NCI-H748 treated with DMSO at 0.1 percent for 48 hours (cell line): Measurements from ENCODE around the gene ARHGAP26.

Experiments used
- DNase-seq: peaks from one replicate; lab custom pipeline; 2025; lab: John Stamatoyannopoulos, UW

Gene ARHGAP26

DNA sequence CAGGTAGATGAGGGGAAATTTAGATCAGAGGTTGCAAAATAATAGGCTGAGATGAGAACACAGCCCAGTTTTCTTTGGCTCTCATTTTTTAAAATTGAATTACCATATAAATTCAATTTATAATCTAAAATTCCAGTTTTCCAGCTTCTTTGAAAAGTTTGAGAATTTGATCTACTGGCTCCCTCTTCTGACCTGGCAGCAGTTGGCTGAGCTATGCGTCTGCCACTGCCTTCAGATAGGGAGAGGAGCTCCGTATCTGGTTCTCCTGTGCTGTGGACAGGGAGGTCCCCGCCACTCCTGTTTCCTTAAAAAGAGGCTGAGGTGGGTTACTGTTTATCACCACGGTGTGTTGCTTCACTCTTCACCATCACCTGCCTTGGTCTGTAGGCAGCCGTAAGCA, 103.7 kb downstream of the ARHGAP26 start:
- no peak for DNase-seq

GRCh38 chr5:142874540-142874939, 104.4 kb downstream of the ARHGAP26 start:
- DNase-seq, result no peak

GRCh38 chr5:142875936-142876335, 105.8 kb downstream of the ARHGAP26 start:
- DNase-seq, result no peak

DNA sequence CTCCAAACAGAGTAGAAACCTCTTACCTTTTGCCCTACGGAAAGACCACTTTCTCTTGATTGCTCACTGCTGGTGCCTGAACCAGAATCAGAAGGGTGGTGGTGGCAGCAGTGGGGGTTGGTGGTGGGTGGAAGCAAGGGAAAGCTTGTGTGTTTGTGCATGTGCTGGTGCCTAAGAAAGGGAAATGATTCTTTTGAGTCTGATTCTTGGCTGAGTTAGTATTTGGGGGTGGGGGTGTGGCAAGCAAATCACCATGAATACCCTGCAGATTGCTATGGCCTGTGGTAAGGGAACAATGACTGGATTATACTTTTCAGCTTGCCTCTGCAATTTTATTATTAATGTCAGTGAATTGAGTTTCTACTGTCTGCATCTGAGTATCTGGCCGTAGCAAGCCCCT, 106.6 kb downstream of the ARHGAP26 start:
- DNase-seq, result no peak

GRCh38 chr5:142878111-142878510, 107.9 kb downstream of the ARHGAP26 start:
- DNase-seq, result no peak

DNA sequence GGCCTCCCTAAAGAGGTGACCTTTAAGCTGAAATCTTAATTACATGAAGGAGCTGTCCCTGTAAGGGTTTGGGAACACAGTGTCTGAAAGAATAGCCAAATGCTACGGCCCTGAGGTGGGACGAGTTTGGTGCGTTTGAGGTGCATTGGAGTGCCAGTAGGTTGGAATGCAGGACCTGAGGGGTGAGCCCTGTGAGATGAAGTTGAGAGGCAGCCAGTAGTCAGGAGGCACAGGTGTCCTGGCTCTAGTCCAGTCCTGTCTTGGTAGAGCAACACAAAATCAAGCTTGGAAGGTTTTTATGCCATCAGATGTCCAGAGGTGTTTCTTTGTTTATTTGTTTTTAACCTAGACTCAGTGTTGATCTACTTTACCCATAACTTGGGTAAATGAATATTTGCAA, 108.5 kb downstream of the ARHGAP26 start:
- no peak for DNase-seq

DNA sequence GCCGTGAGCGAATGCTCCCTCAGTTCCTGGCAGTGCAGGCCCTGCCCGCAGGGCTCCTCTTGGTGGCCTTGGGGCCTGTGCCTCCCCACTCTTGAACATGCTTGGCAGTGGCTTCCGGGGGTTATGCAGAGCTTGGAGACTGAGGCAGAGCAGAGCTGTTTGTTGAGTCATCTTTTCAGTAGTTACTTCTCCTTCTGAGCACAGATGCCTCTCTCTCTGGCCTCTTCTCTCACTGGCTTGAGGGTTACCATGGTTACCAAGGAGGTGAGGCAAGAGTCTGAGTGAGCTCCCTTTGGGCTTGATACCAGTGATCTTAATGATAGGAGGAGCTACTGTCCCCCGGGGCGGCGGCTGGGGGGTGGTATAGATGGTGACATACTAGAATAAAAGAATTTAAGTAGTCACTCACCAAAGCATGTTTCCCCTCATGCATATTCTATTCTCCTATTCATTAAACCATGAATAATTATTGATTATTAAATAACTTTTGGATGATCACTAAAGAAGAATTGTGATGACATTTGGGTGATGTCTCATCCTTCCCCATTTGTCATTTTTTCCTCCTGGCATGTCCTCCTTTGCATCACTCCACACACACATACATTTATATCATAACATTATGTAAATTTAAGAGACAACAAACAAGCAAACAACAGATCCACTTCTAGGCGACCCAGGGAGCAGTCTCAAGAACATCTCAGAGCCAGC, 111.1 kb downstream of the ARHGAP26 start:
- no peak for DNase-seq

GRCh38 chr5:142881784-142882126, 111.6 kb downstream of the ARHGAP26 start:
- no peak for DNase-seq

DNA sequence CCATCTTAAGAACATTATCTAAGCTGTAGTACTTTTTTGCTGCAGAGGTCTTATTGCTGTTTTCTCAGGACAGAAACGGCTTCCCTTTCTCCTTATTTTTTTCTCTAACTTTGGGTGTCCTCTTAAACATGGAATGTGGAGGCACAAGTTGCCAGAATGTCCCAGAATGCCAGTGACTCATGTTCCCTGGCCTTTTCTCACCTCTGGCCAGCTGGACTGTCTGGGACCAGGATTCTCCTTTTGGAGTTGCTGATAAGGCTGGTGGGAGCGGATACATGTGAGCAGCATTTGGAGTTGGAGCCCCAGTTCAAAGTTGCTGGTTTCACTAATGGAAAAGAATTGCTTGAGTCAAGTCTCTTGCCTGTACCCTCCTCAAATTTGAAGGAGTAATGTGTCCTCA, 112.8 kb downstream of the ARHGAP26 start:
- DNase-seq, result no peak

GRCh38 chr5:142883438-142883837, 113.3 kb downstream of the ARHGAP26 start:
- DNase-seq, result no peak

DNA sequence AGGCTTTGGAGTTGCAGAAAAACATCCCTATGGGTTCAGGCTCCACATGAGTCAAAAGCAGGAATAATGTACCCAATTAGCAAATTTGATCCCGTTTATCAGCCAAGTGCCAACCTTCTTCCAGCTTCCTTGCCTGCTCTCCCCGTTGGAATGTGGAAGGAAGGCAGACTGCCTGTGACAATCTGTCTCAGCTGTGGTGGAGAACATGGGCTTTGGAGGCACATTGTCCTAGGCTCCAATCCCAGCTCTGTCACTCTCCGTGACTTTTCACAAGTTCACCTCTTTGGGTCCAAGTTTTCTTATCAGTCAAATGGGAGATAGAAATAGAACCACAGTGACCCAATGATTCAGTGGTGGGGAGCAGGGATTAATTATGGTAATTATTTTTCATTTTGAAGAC, 113.9 kb downstream of the ARHGAP26 start:
- no peak for DNase-seq

DNA sequence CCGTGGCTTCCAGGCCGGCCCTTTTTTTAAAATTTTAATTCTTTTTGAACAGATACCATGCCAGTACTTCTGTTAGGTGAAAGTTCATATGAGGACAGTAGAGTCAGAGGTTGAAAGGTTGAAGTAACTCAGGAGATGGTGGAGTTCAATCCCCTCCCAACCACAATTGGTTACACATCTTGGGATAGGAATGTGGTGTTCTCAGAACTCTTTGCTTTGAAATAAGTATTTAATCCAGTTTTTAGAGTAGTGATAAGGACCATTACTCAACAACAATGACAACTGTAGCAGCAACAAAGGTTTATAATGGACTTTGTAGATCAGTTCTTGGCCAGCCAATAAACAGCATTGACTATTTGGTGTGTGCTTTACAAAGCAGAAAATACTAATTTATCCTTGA, 116.0 kb downstream of the ARHGAP26 start:
- DNase-seq, result no peak

DNA sequence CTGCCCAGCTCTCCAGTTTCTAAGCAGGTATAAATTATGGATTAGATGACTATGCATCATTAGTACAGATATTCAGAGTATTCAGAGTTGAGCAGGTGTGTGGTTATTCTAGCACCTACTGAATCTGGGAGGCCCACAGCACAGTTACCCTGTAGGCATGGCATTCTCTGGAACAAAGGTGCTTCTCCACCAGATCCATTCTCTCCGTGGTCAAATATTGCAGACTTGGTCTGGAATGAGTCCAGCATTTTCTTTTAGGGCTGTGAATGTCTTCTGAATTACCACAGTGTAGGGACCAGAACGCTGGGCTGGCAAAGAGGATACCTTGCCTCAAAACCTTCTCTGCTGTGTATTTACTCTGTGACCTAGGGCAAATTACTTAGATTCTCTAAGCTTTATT, 116.8 kb downstream of the ARHGAP26 start:
- DNase-seq, result no peak

- DNase-seq, result peak; percentile 11
Measured at GRCh38 chr5:142888469-142889085, 118.4 kb downstream of the ARHGAP26 start.

DNA sequence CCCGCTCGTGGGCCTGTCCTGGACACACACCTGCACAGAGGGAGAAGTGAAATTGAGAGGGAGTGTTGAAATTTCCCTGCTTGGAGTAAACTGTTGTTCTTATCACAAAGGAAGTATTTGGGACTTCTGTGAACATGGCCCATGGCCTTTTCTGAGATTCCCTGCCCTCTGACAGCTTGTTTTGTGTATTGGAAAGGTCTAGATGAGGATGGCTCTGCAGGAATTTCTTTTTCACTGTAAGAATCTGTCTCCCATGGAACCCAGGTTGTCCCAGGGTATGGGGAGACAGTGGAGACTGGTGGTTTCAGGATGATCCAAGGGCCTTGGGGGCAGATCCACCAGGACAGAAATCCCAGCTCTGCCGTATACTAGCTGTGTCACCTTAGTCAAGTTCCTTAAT, 121.8 kb downstream of the ARHGAP26 start:
- no peak for DNase-seq

DNA sequence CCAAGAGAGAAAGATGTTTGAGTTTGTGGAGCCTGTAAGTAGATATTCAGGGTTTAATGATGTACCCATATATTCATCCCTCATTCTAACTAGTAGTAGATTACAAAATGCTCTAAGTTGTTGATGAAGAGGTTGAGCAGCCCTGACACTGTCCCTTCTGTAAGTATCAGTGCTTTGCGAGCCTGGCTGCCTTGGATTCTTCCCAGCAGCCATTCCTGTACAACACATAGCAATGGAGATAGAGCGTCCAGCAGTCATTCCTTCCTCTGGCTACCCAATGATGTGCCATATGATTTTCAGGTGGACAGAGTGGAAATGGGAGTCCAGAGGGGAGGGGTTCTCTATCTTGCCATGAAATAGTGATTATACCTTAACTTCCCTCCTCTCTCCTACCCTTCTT, 124.1 kb downstream of the ARHGAP26 start:
- no peak for DNase-seq

GRCh38 chr5:142894749-142895148, 124.6 kb downstream of the ARHGAP26 start:
- DNase-seq, result no peak

DNA sequence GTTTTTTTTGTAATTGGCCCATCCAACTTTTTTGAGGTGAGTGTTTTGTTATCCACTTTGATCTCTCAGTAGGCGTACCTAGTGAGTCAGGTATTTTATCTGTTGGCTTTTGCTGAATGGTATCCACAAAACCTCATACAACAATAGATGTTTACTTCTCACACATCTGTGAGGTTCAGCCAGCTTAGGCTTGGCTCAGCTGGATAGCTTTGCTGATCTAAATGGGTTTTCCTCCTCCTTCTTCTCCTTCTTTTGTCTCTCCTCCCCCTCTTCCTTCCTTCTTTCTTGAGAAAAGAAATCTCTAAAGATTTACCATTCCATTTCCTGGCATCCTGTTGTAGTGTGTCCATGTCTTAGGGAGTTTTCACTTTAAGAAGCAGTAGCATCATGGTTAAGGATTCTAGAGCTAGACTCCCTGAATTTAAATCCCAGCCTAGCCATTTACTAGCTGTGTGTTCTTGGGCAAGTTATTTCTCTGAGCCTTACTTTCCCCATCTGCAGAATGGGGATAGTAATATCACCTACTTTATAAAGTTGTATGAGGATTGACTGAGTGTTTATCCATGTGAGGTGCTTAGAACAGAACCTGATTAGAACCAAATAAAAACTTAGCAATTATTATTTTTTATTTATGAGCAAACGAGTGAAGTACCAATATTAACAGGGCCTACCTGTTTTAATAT, 126.3 kb downstream of the ARHGAP26 start:
- no peak for DNase-seq

- DNase-seq, result no peak
Measured at GRCh38 chr5:142897328-142897727, 127.2 kb downstream of the ARHGAP26 start.

DNA sequence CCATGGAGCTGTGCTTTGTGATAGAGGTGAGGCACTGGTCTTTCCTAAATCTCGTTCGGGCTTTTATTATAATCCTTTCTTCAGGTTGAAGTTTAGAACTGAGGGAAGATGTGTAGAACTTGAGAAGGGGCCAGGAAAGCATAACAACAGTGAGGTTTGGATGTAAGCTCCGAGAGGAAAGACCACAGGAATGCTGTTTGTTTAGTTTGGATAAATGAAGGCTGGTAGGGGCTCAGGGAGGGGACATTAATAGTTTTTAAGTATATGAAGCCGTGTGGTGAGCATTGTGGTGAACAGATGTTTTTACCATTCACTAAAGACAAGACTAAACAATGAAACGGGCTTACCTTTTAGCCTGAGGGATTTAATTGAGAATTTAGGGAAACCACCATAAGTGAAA, 130.8 kb downstream of the ARHGAP26 start:
- DNase-seq, result no peak

GRCh38 chr5:142901476-142902185, 131.5 kb downstream of the ARHGAP26 start:
- no peak for DNase-seq

DNA sequence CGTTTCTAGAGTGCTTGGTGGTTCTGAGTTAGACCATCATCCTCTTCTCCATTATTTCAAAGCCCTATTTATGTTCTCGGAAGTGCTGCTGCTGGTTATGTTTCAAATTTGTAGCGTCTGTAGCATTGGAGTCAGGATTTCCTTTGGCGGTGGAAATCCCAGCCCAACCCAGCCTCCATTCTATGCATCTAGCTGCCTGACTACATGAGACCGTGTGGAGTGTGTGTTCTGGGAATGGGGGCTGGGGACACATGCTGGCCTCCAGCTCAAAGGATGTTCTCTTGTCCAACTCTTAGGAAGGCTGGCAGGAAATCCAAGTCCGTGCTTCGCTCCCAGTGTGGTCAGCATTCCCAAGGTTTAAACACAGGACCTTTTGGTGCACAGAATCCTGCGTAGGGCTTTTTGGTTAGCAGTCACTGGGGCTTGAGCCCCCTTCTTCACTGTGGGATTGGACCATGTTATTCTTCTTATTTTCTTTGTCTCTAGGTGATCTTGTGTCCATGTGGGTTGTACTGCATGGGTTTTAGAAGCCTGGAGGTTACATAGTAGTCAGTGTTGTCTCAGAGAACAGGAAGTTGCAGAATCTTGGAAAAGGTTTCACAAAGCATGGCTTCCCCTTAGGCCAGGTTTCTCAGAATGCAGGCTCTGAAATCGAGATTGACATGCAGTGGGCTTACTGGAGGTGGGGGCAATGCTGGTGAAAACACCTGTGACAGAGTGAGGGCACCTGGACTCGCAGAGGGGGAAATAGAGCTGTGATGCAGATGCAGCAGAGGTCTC, 132.2 kb downstream of the ARHGAP26 start:
- DNase-seq, result no peak
